ENCODE measurements around the gene CCK.

Gene CCK, protein sequence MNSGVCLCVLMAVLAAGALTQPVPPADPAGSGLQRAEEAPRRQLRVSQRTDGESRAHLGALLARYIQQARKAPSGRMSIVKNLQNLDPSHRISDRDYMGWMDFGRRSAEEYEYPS

DNA sequence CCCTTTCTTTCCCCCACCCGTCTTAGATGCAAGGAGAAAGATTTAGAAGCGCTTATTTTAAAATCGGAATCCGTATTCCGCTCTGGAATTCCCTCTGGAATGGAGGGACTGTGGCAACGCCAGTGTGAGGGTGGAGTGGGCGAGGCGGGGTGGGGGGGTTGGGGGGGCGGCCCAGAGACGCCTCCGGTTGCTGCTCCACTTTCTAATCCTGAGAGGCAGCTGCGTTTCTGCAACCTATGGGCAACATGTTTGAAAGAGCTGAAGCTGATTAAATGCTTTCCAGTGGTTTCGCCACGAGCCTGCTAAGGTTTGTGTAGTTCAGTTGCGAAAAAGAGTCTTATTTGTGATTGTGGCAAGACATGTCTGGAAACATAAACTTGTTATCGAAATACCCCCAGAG lies at the start of gene CCK:
TSS of gene CCK (minus strand) at position 101 of the 400 bp plus-strand sequence. CDS start 2,555 bp downstream, outside the sequence.
- Histone ChIP-seq H3K4me1 (ENCODE audit: insufficient read depth, low read length) (peaks cover 7% of the 10 kb centered on the region), H3K27me3 (ENCODE audit: insufficient read depth, low read length) (peaks cover 63% of the 10 kb centered on the region), H3K36me3 (ENCODE audit: insufficient read depth, low read depth, low read length) (no peaks in the 10 kb centered on the region), H3K9ac (ENCODE audit: low read depth, low read length) (no peak within 1 kb of the TSS), H3K27ac (ENCODE audit: low read length) (no peak within 1 kb of the TSS), H3K9me3 (ENCODE audit: insufficient read depth, low read depth, low read length) (peaks cover 2% of the 10 kb centered on the region; the same call in 1 of the 2 replicates), H3K4me3 (ENCODE audit: low read length) (no peak within 1 kb of the TSS)

DNA sequence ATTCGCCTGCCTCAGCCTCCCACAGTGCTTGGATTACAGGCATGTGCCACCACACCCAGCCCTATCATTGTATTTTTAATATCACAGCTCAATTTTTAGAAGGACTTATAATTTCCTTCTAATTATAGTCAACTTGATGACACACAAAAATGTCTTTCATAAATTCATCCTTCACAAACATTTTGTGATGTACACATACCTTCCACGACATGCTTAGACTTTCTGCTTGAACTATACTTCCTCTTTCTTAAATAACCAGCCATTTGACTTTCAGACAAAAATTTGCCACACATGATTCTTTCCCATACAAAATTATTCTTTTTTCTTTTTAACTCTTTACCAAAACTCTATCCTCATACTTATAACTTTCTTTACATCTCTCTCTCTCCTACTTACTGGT lies 48.4 kb upstream of the CCK start:
- Histone ChIP-seq H3K36me3 (ENCODE audit: insufficient read depth, low read depth, low read length) (no peaks in the 10 kb centered on the region; the same call in 1 of the 2 replicates), H3K27ac (ENCODE audit: low read length) (no peak overlapping the region), H3K4me1 (ENCODE audit: insufficient read depth, low read length) (no peaks in the 10 kb centered on the region), H3K9ac (ENCODE audit: low read depth, low read length) (no peak overlapping the region), H3K9me3 (ENCODE audit: insufficient read depth, low read depth, low read length) (peaks cover 63% of the 10 kb centered on the region), H3K27me3 (ENCODE audit: insufficient read depth, low read length) (no peaks in the 10 kb centered on the region), H3K4me3 (ENCODE audit: low read length) (no peak overlapping the region)

DNA sequence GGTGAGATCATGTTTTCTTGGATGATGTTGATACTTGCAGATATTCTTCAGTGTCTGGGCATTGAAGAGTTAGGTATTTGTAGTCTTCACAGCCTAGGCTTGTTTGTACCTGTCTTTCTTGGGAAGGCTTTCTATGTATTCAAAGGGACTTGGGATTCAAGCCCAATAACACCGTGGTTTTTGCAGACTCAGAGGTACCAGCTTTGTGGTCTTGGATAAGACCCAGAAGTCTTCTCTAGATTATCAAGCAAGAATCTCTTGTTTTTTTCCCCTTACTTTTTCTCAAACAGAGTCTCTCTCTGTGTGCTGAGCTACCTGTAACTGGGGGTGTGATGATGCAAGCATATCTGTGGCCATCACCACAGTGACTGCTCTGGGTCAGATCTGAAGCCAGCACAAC lies 42.7 kb upstream of the CCK start:
- Histone ChIP-seq H3K27me3 (ENCODE audit: insufficient read depth, low read length) (no peaks in the 10 kb centered on the region), H3K9ac (ENCODE audit: low read depth, low read length) (no peak overlapping the region), H3K9me3 (ENCODE audit: insufficient read depth, low read depth, low read length) (peaks cover 20% of the 10 kb centered on the region), H3K36me3 (ENCODE audit: insufficient read depth, low read depth, low read length) (no peaks in the 10 kb centered on the region; the same call in 1 of the 2 replicates), H3K4me1 (ENCODE audit: insufficient read depth, low read length) (no peaks in the 10 kb centered on the region), H3K27ac (ENCODE audit: low read length) (no peak overlapping the region), H3K4me3 (ENCODE audit: low read length) (no peak overlapping the region)

DNA sequence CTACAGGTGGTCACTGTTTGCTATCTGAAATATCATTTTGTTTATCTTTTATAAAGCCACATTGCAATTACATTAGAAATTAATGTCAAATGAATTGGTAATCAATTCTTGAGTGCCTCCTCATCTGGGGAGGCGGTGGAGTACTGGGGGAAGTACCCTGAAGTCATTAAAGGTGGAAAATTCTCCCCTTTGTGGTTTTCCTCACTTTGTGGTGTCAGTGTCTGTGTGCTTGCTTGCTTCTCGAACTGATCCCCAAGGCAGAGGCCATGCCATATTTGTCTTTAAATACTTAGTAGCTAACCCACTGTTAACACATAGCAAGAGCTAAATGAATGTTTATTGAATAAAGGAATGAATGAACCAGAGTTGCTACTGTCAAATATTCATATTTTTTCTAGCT lies 40.5 kb upstream of the CCK start:
- no peak overlapping the region for H3K27ac ChIP-seq (ENCODE audit: low read length)
- no peaks in the 10 kb centered on the region for H3K4me1 ChIP-seq (ENCODE audit: insufficient read depth, low read length)
- no peaks in the 10 kb centered on the region for H3K36me3 ChIP-seq (ENCODE audit: insufficient read depth, low read depth, low read length)
- H3K4me3 ChIP-seq (ENCODE audit: low read length) = no peak overlapping the region
- no peaks in the 10 kb centered on the region for H3K27me3 ChIP-seq (ENCODE audit: insufficient read depth, low read length)
- H3K9ac ChIP-seq (ENCODE audit: low read depth, low read length) = no peak overlapping the region
- peaks cover 2% of the 10 kb centered on the region; the same call in 1 of the 2 replicates for H3K9me3 ChIP-seq (ENCODE audit: insufficient read depth, low read depth, low read length)

DNA sequence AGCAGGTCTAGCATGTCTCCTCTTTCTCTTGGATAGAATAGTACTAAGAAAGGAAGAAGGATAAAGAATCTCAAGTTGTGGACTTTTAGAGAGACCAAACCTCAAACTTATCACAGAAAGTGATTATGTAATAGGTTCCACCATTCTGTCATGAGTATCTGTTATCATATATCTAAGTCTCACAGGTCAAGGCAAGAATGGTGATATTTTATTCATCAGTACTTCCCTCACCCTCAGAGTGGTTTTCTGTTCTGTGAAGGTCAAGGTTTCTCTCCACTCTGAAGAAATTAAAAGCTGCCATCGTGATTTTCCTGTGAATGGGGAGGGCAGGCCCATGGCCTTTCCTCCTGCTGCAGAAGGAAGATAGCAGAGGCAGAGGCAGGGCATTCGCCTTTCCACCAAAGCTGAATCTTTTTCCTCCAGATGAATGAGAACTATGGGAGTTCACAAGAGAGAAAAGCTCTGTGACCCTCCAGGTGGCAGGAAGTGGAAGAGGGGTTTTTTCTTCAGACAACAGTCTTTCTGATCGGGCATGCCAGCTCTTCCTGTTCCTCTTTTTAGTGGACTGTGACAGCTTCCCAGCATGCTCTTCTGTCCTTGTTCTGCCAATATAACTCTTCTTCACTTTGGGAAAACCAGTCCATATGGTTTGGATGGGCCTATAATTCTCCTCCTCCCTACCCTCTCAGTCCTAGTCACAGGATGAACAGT lies 37.1 kb upstream of the CCK start:
- Histone ChIP-seq H3K36me3 (ENCODE audit: insufficient read depth, low read depth, low read length) (no peaks in the 10 kb centered on the region), H3K27ac (ENCODE audit: low read length) (no peak overlapping the region), H3K4me3 (ENCODE audit: low read length) (no peak overlapping the region)

DNA sequence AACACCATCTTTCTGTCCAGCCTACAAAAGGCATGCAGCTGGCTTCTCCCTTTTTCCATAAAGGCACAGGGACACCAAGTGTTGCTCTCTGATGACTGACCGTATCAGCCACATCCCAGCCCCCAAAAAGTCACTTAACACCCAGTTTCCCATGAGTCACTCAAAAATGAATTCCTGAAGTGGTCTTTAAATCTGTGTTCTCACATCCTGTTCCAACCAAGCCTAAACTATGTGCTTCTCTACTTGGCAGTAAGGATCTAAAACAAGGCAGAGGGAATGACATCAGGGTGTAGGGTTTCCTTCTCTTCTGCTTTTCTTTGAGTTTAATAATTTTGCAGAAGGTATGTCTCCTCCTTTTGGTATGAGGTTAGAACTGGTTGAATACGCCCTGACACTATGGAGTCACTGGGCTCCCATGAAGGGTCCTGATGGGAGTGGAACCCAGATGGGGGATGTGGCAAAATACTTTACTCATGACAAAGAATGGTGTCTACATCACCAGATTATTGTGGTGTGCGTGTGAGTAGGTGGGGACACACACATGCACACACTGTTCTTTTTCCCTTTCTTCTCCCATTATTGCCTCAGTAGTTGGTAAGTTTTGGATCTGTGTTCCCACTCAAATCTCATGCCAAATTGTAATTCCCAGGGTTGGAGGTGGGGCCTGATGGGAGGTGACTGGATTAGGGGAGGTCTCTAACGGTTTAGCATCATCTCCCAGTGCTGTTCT lies 35.6 kb upstream of the CCK start:
- no peaks in the 10 kb centered on the region for H3K36me3 ChIP-seq (ENCODE audit: insufficient read depth, low read depth, low read length)
- H3K27ac ChIP-seq (ENCODE audit: low read length) = no peak overlapping the region
- no peaks in the 10 kb centered on the region for H3K4me1 ChIP-seq (ENCODE audit: insufficient read depth, low read length)
- no peaks in the 10 kb centered on the region for H3K9me3 ChIP-seq (ENCODE audit: insufficient read depth, low read depth, low read length)
- H3K9ac ChIP-seq (ENCODE audit: low read depth, low read length) = no peak overlapping the region
- no peaks in the 10 kb centered on the region for H3K27me3 ChIP-seq (ENCODE audit: insufficient read depth, low read length)
- H3K4me3 ChIP-seq (ENCODE audit: low read length) = no peak overlapping the region

More for the DNA sequence above, 37.1 kb upstream of the CCK start:
- no peak overlapping the region for H3K9ac ChIP-seq (ENCODE audit: low read depth, low read length)
- H3K4me1 ChIP-seq (ENCODE audit: insufficient read depth, low read length) = no peaks in the 10 kb centered on the region
- no peaks in the 10 kb centered on the region for H3K27me3 ChIP-seq (ENCODE audit: insufficient read depth, low read length)
- H3K9me3 ChIP-seq (ENCODE audit: insufficient read depth, low read depth, low read length) = no peaks in the 10 kb centered on the region

DNA sequence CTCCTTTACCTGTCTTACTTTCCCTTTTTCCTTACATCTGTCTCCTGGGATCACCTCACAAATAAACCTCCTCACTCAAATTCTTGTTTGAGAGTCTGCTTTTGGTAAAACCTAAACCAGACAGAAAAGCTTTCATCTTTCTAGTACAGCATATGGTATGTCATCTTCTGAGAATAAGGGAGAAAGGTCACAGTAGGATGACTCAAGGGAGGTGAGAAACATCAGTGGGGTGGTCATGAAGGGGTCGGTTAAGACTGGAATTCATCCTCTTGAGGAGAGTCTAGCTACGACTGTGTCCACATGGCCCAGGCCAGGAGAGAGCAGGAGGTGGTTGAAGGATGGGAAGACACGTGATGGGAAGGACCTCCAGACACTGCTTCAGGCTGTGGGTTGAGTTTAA lies 34.8 kb upstream of the CCK start:
- Histone ChIP-seq H3K27ac (ENCODE audit: low read length) (no peak overlapping the region), H3K9me3 (ENCODE audit: insufficient read depth, low read depth, low read length) (no peaks in the 10 kb centered on the region), H3K27me3 (ENCODE audit: insufficient read depth, low read length) (no peaks in the 10 kb centered on the region), H3K4me1 (ENCODE audit: insufficient read depth, low read length) (no peaks in the 10 kb centered on the region), H3K4me3 (ENCODE audit: low read length) (no peak overlapping the region), H3K36me3 (ENCODE audit: insufficient read depth, low read depth, low read length) (no peaks in the 10 kb centered on the region), H3K9ac (ENCODE audit: low read depth, low read length) (no peak overlapping the region)

DNA sequence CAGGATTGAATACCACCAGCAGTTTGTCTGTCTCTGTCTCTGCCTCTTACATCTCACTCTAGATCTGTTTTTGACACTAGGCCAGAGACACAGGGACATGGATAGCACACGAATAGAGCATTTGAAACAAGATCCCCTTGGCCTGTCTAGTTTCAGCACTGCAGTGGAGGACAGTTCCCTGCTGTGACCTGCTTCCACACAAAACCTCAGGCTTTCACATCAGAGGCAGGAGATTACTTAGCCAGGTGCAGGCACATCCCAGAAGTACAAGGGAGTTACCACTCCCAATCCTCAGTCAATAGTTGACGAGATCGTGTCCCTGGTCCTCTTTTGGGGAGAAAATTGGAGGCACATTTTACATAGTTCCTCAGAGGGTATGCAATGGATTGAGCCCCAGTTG lies 34.0 kb upstream of the CCK start:
- Histone ChIP-seq H3K36me3 (ENCODE audit: insufficient read depth, low read depth, low read length) (no peaks in the 10 kb centered on the region), H3K4me1 (ENCODE audit: insufficient read depth, low read length) (no peaks in the 10 kb centered on the region), H3K9me3 (ENCODE audit: insufficient read depth, low read depth, low read length) (no peaks in the 10 kb centered on the region), H3K27ac (ENCODE audit: low read length) (no peak overlapping the region), H3K9ac (ENCODE audit: low read depth, low read length) (no peak overlapping the region), H3K27me3 (ENCODE audit: insufficient read depth, low read length) (no peaks in the 10 kb centered on the region), H3K4me3 (ENCODE audit: low read length) (no peak overlapping the region)

DNA sequence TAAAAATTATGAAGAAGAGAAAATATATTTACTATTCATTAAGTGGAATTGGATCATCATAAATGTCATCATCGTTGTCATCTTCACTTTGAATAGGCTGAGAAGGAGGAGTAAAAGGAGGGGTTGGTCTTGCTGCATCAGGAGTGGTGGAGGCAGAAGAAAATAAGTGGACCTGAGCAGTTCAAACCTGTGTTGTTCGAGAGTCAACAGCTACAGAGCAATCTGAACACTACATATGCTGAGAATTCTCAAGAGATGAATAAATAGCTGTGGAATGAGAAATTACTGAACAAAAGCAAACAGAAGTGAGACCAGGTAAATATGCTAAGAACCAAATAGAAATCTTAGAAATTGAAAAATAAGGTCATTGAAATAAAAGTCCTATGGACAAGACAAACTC lies 32.3 kb upstream of the CCK start:
- Histone ChIP-seq H3K4me3 (ENCODE audit: low read length) (no peak overlapping the region), H3K36me3 (ENCODE audit: insufficient read depth, low read depth, low read length) (no peaks in the 10 kb centered on the region), H3K27ac (ENCODE audit: low read length) (no peak overlapping the region), H3K27me3 (ENCODE audit: insufficient read depth, low read length) (no peaks in the 10 kb centered on the region), H3K4me1 (ENCODE audit: insufficient read depth, low read length) (no peaks in the 10 kb centered on the region), H3K9ac (ENCODE audit: low read depth, low read length) (no peak overlapping the region), H3K9me3 (ENCODE audit: insufficient read depth, low read depth, low read length) (no peaks in the 10 kb centered on the region)

DNA sequence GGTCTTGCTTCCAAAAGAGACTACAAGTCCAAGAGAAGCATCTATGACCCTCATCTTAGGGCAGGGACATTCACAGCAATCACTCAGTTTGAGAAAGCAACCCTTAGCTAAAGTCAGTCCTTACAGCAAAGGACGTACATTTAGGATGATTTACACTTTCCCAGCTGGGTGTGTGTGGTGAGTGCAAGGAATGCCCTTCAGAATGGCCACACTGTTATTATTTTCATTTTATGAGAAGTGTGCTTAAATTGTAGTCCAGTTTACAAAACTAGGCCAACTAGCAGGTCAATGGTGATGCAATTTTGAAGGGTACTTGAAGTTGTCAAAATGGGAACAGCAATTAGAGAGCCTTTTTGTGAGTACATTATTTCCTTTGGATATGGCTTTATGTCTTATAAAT lies 26.0 kb upstream of the CCK start:
- Histone ChIP-seq H3K9ac (ENCODE audit: low read depth, low read length) (no peak overlapping the region), H3K4me3 (ENCODE audit: low read length) (no peak overlapping the region), H3K27ac (ENCODE audit: low read length) (no peak overlapping the region), H3K27me3 (ENCODE audit: insufficient read depth, low read length) (no peaks in the 10 kb centered on the region), H3K4me1 (ENCODE audit: insufficient read depth, low read length) (no peaks in the 10 kb centered on the region), H3K36me3 (ENCODE audit: insufficient read depth, low read depth, low read length) (no peaks in the 10 kb centered on the region), H3K9me3 (ENCODE audit: insufficient read depth, low read depth, low read length) (peaks cover 5% of the 10 kb centered on the region; the same call in 1 of the 2 replicates)

DNA sequence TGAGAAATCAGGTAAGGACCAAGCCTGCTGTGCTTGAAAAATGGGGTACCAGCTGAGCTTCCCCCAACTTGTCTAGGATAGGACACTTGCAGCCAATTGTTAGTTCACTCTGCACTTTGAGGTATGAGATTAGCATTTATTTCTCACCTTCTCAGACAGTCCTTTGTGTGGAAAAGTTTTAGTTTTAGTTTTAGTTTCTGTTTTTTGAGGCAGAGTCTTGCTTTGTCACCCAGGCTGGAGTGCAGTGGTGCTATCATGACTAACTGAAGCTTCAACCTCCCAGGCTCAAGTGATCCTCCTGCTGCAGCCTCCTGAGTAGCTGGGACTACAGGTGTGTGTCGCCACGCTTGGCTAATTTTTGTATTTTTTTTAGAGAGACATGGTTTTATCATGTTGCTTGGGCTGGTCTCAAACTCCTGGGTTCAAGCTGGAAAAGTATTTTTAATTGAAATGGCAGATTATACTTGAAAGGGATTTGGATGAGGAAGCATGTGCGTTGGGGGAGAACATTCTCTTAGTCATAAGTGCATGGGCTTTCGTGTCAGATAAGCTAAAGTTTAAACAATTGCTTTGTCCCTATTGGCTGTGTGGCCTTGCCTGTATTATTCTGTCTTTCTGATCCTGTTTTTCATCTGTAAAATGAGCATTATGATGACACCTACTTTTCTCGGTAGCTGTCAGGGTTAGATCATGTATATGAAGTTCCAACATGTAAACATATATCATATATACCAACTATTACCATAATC lies 25.2 kb upstream of the CCK start:
- no peak overlapping the region for H3K27ac ChIP-seq (ENCODE audit: low read length)
- no peak overlapping the region for H3K9ac ChIP-seq (ENCODE audit: low read depth, low read length)
- H3K4me3 ChIP-seq (ENCODE audit: low read length) = no peak overlapping the region
- H3K9me3 ChIP-seq (ENCODE audit: insufficient read depth, low read depth, low read length) = peaks cover 5% of the 10 kb centered on the region; the same call in 1 of the 2 replicates
- H3K4me1 ChIP-seq (ENCODE audit: insufficient read depth, low read length) = no peaks in the 10 kb centered on the region
- no peaks in the 10 kb centered on the region for H3K36me3 ChIP-seq (ENCODE audit: insufficient read depth, low read depth, low read length)
- no peaks in the 10 kb centered on the region for H3K27me3 ChIP-seq (ENCODE audit: insufficient read depth, low read length)

All from iPS-20b (cell line).